NCI-H446 treated with DMSO at 0.1 percent for 48 hours (cell line): Measurements from ENCODE around the gene MAGEL2.
A peak's percentile ranks its signal among the peaks of the same experiment; 100 is the strongest.

Experiments
- DNase-seq: peaks from one replicate; lab custom pipeline; 2025; lab: John Stamatoyannopoulos, UW

Gene MAGEL2

DNA sequence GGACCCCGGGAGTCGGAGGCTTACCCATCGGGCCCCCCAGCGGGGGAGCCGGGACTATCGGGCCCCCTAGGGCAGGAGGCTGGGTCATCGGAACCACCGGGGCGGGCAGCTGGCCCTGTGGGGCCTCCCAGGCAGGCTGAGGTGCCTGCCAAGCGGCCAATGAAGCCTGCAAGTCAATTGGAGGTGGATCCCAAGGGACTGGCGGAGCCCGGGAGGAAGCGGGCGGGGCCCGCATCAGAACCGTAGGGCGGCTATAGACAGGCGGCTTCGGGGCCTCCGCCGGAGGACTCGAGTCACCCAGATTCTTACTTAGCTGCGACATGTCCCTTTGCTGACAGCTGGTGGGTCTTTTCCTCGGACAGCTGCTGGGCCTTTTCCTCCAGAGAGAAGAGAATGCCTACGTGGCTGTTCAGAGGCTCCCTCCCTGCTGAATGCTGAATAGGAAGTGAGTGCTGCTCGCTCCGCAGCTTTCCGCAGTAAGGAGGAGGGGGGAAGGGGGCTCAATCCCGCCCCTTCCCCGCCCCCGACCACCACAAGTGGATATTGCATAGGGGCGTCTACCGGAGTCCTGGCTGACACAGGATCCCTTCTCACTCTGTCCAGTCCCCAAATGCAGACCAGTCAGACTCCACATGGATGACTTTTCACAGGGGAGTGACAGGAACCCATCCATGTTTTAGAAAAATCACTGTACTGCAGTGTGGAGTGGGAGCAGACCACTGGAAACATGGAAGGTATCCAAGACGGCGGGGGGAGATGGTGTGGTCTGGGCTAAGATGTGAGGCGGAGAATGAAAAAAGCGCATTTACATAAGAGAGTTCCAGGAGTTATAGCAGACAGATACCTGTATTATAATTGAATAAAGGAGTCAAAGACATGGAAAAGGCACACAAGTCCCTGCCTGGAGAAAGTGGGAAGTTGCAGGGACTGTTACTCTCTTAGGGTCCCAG is at the start of gene MAGEL2:
Gene MAGEL2 (minus strand): TSS at position 447 of the 950 bp plus-strand sequence. CDS start 125 bp downstream, at position 322.
- DNase-seq = no peak

DNA sequence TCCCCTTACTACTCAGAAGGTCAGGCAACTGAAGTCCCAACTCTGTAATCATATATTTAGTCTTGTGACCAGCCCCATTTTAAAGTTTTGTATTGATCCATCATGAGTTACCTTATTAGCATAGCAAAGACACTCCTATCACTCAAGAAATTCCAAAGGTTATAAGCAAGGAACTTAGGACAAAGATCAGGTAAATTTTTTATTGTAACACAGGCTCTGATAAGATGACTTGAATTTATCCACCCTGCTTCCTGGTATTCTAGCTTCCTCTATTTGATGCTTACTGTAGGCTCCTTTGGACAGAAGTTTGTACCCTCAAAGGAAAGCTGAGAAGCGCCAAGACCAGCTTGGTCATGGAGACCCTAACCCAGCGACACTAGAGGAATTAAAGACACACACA is 47.6 kb upstream of the MAGEL2 start:
- DNase-seq = no peak

DNA sequence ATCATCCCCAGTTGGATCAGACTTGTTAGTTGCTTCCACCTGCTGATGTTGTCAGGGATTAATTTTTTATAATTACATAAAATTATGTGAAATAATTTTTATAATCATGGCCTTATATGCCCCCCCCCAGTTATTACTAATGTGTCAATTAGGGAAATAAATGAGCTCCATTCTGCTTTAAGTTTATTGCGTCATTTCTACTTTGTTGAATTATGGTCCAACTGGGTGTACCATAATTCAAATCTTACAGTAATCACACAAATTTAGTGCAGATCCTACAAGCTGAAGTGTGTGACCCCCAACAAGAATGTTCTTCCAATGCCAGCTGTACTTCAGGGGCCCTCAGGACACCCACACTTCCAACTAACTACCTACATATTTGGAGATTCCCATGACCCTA is 46.9 kb upstream of the MAGEL2 start:
- DNase-seq = no peak

DNA sequence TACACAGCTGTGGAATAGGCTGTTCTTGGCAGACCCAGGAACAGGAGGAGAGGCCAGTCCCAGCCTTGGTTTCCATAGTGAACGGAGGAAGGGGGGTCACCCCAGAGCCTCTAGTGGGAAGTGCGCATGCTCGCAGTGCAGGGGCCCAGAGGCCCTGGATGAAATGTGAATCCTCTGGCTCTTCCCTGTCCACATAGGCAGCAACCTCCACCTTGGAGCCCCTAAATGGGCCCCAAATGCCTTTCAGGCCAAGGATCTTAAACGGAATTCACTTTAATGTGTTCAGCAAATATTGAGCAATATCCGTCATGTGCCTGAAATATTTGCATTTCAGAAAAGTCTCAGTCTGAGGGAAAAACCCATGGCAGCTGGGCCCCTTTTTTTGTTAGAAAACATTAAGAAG is 42.8 kb upstream of the MAGEL2 start:
- peak; percentile 1 for DNase-seq

DNA sequence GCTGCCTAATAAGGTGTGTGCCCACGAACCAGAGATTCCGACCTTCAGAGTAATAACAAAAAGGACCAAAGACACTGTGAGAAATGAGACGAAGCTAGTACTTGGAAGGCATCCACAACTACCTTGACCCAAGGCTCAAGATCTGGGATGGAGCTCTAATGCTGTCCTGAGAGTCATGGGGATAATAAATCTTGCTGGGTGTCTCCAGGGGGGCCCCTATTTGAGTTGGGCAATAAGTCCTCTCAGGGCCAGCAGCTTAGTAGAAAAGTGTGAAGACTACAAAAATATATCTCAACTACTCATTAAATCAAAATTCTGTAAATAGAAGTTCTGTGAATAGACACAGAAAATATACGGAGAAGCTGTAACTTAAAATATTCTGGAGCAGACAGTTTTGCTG is 42.3 kb upstream of the MAGEL2 start:
- no peak for DNase-seq

DNA sequence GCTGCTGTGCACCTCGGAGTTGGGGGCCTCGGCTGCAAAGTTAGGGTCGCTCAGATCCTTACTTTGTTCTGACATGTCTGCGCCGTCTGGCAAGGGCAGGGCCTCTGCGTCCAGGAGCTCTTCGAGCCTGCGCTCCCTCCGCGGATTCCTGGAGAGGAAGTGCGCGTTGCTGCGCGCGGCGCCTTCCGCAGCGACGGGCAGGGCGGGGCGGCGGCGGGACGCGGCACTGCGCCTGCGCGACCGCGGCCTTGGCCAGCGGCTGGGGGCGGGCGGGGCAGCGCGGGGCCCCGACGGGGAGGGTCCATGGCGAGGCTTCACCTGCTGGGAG is 39.4 kb upstream of the MAGEL2 start, which contains the start of gene NDN:
Gene NDN (minus strand): TSS at position 163 of the 328 bp plus-strand sequence. CDS start 88 bp downstream, at position 75.
- DNase-seq = no peak

DNA sequence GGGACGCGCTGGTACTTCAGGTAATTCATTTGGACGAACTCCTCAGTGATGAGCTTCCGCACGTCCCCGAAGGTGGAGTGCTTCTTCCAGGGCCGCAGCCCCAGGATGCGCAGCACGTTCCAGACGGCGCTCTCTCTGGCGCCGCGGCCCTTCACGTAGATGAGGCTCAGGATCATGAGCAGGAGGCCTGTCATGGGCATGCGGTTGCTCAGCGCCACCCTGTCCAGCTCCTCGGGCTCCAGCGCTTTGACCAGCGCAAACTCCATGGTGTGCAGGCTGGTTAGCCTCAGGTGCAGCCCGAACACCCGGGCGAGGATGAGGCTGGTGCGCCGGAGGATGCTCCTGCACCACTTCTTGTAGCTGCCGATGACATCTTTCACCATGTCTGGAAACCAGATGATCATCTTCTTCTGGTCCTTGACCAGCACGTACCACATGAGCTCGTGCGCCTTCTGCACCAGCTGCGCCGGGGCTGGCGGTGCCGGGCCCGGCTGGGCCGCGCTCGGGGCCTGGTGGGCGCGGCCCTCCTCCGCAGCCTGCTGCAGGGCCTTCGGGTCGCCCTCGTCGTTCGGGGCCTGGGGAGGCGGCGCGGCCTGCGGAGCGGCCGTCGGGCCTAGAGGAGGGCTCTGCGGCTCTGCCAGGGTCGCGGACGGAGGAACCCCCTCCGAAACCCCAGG is 38.9 kb upstream of the MAGEL2 start:
- DNase-seq = no peak

DNA sequence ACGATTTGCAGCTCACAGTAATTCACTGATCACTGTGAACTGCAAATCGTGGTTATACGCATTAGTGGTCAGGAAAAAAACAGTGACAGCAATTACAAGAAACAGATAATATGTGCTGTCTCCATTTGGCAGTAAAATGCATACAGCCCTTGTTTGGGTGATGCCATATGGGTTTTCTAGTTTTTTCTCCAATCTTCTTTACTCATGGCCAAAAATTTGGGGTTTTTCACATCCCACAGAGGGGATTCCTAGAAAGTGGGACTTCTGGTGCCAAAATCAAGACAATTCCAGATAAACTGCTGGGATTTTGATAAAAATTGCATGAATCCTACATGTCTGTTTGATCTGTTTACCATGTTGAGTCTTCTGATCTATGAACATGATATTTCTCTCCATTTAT is 23.8 kb upstream of the MAGEL2 start:
- no peak for DNase-seq

DNA sequence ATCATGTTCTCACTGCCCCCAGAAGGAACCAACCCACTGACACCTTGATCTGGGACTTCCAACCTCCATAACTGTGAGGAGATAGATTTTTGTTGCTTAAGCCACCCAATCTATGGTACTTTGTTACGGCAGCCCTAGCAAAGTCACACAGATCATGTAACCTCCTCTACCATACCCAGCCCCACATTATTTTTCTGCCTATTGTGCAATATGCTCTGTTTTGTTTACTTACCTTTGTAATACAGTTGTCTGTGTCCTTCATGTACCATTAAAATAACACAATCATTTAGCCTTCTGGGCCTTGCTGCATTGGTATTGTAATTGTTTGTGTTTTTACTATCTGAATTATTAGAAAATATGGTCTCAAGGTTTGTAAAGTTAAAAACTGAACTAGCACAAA is 23.3 kb upstream of the MAGEL2 start:
- DNase-seq = no peak

DNA sequence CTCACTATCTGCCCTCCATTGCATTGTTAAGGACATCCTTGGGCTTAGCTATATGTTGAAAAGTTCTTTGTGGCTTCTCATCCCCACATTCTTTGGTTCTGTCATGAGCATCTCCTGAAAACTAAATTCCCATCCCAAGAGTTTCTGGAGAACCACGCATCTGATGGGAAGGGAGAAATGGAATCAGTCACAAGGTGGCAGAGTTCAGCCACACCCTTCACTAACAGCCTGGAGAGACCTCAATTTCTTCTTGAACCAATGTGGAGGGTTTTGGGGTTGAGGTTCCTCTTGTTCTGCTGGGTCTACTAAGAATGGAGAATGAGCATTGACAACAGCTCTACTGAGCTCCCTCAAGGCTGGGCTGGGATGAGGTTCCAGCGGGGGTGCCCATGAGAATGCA is 15.6 kb upstream of the MAGEL2 start:
- no peak for DNase-seq

DNA sequence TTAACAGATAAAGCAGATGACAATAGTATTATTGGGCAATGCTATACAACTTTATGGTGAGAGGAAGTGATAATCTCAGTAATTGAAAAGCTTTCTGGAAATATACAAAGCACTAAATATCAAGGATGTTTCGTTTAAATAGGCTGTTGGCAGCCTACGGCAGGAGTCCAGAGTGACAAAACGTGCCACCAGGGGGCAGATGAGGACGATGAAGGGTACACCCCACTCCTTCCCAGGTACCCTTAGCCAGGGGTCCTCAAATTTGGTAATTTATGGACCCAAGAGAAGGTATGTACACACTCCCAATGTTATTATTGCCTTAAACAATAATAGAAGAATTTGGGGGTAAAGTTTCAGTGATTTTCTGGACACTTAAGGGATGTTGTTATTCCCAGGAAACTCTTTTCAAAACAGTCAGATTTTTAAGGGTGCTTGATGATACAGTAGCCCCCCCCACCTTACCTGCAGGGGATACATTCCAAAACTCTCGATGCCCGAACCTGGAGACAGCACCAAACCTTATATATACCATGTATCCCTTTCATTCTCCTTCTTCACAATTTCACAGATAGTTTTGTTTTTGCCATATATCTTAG is 1.4 kb upstream of the MAGEL2 start:
- no peak for DNase-seq

DNA sequence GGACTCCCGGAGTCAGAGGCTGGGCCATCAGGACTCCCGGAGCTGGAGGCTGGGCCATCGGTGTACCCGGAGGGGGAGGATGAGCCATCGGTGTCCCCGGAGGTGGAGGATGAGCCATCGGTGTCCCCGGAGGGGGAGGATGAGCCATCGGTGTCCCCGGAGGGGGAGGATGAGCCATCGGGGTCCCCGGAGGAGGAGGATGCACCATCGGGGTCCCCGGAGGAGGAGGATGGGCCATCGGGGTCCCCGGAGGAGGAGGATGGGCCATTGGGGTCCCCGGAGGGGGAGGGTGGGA is 719 bp downstream of the MAGEL2 start:
- no peak for DNase-seq

DNA sequence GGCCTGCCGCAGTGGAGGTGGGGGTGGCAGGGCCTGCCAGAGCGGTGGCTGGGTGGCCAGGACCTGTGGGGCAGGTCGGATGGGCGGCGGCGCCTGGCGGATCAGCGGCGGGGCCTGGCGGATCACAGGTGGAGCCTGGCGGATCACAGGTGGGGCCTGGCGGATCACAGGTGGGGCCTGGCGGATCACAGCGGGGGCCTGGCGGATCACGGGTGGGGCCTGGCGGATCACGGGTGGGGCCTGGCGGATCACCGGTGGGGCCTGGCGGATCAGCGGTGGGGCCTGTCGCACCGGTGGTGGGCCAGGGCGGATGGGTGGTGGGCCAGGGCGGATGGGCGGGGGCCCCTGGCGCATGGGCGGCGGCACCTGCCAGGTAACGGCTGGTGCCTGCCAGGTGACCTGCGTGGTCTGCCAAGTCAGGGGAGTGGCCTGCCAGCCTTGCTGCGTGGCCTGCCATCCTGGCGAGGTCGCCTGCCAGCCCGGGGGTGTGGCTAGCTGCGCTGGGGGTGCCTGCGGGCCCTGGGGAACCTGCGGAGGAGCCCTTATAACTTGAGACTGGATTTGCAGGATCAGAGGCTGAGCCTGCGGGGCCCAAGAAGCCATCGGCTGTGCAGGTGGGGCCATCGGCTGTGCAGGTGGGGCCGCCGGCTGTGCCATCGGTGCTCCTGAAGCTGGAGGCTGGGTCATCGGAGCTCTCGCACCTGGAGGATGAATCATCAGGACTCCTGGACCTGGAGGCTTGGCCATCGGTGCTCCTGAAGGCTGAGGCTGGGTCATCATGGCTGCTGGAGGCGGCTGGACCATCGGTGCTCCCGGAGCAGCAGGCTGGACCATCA is 1.3 kb downstream of the MAGEL2 start:
- DNase-seq = no peak

DNA sequence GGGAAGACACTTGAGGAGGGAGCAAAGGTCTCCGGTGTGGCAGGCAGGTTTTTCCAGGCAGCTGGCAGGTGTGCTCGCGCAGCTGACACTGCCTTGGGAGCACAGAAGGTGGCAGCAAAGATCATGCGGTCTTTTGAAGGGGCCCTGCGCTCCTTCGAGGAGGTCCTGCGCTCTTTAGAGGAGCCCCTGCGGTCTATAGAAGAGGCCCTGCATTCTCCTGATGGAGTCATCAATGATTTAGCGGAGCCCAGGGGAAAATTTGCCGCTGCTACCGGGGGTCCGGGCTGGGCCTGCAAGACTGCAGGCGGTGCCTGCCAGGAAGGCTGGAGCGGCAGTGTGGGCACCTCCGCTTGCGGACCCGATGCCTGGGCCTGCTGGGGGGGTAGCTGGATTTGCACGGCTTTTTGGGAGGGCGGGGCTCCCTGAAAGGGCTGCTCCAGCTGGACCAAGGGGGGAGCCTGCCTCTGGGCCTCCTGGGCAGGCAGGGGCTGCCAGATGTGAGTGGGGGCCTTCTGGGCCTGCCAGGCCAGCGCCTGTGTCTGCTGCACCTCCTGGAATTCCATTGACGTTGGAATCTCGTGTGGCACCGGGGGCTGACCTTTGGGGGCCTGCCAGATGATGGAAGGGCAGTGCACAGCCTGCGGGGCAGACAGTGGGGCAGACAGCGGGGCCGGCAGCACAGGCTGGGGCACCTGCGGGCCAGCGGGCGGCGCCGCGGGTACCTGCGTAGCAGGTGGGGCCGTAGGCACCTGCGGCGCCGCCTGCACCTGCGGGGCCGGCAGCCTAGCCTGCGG is 2.1 kb downstream of the MAGEL2 start:
- DNase-seq = no peak

DNA sequence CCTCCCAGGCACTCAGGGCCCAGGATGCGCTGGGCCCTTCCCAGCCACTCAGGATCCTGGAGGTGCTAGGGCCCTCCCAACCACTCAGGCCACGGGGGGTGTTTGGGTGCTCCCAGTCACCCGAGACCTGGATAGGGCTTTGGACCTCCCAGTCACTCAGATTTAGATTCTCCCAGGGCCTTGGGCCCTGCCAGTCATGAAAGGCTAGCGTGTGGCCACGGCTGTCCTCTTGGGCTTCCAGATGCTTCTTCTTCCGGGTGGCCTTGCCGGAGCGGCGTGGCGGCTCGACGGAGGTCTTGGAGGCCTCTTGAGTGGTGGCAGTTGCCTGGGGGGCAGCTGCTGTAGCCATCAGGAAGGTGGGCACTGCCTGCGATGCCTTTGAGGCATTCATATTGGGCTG is 2.8 kb downstream of the MAGEL2 start:
- DNase-seq = no peak

DNA sequence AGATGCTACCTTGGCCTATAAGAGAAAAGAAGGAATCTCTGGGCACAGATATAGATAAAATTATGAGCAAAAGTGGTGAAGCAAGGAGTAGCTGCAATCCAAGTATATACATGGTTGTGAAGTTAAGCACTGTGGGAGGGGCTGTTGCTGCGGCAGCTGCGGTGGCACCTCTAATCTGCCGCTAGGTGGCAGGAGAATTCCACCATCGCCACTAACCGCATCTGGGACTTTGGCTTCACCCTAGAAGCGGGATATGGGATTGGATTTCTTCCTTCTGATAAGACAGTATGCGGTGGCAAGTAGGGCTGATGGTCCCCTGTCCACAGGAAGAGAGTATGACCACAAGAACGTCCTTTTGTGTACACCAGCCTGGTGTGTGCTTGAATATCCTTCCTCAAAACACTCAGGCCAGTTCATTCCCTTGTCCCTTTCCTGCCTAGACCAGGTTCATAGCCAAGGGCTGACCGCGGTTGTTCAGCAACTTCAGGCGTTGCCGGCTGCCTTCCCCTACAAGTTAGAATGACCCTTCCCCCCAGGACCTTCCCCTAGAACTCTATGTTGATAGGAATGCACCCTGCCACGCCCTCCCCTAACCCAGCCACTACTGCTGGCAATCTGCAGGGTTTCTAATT is 5.1 kb downstream of the MAGEL2 start:
- peak; percentile 2 for DNase-seq

DNA sequence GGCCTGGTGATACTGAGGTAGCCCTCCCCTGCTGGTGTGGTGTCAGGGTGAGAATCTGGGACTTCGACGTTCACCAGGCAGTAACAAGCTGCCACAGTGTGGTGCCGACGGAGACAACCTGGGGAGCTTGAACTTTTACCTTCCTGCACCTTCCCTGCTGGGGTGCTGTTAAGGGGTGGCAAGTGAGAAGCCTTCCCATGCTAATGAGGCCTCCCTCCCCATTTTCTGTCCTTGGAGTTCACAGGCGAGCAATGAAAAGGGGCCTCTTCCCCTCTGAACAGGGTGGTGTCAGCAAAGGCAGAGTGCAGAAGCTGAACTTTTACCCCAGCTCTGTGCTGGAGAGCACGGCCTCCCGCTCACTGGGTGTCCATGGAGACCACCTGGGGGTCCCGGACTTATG is 13.5 kb downstream of the MAGEL2 start:
- no peak for DNase-seq

DNA sequence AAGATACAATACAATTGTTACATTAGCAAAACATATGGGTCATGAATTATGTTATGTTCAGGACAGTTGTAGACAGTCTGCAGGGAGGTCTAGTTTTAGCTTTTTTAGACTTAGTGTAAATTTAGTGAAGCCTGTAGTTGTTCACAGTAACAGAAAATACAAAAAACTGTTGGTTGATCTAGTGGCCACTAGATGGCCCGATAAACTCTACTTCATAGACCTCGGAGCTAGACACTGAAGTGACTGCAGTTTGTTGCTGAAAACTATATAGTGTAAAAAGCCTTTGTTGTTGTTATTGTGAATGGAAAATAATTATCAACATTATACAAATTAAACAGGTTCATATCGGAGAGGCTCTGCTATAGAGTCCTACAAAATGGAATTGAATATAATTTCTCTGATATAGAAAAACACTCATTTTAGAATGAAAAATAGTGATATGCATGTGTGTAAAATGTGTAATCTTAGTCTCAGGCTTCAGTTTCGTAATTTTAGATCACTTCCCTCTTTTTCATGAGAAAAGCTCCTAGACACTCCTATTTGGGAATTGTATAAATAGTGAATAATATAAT is 18.3 kb downstream of the MAGEL2 start:
- no peak for DNase-seq

DNA sequence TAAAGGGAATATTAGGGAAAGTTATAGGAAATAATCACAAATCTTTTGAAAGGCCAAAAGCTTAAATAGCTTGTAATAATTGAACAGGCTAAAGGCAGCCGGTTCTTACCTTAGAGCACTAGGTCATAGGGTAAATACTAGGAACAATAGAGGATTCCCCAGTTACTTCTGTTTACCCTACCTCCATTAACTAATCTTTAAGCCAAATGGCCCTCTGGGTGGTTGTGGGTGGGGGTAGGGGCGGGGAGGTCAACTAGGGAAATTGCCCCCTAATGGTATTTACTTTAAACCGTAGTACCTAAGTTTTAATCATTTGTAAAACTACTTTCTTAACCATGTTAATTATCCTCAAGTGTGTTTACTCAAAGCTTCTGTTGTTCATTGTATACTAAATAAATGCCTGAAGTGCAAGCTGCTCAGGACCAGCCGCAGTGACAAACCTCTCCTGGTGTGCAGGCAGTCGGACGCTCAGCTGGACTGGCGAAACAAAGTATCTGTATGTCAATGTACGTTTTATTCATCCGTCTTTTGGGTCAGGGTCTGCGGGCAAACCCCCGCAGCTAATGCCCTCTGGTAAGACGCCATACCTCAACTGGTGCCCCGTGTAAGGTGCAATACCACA is 18.9 kb downstream of the MAGEL2 start:
- DNase-seq = no peak

DNA sequence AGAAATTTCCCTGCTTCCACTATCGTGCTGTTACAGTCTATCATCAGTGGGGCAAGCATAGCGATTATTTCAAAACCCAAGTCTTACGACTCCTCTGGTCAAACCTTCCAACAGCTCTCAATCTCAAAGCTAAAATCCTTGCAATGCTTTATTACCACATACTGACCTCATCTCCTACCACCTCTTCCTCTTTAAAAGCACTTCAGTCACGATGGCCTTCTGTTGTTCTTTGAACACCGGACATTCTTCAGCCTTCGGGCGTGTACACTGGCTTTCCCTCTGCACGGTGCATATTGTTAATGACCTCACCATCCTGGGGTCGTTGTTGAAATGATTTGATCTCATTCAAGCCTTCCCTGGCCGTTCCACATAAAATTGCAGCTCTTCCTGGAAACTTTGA is 31.1 kb downstream of the MAGEL2 start:
- no peak for DNase-seq
